ENCODE data around the gene HSCB.
"Not testable (repeated sequence)": the region's sequence is repeated elsewhere in the genome, so short reads cannot be mapped to it uniquely, and the experiment has no call there.

Gene HSCB

GRCh38 chr22:28759861-28760560 is 18.2 kb downstream of the HSCB start:
- H3K79me2 ChIP-seq (ENCODE audit: insufficient read depth, low read depth) = no peaks in the 10 kb centered on the region
- no peaks in the 10 kb centered on the region for H4K20me1 ChIP-seq (ENCODE audit: insufficient read depth)
- peak overlapping the region; percentile 47 for H3K27ac ChIP-seq
- TF ChIP-seq CTCF (conservative IDR thresholded peaks at IDR 0.05; ENCODE audit: low read depth, low read length) = no peak
- no peaks in the 10 kb centered on the region for H3K27me3 ChIP-seq (ENCODE audit: insufficient read depth, low read depth)
- H2AFZ ChIP-seq (ENCODE audit: low read depth) = peak overlapping the region; percentile 62
- peak overlapping the region; percentile 25; the same call in 1 of the 2 replicates for H3K9ac ChIP-seq
- H3K4me3 ChIP-seq (IDR thresholded peaks at IDR 0.05; ENCODE audit: insufficient read depth, low read depth, low read length) = no peak overlapping the region
- H3K4me1 ChIP-seq (ENCODE audit: low read depth, poor library complexity, severe bottlenecking) = peaks cover 21% of the 10 kb centered on the region
- no peaks in the 10 kb centered on the region for H3K36me3 ChIP-seq (ENCODE audit: insufficient read depth)
- H3K4me2 ChIP-seq = peak overlapping the region; percentile 52

- H4K20me1 ChIP-seq (ENCODE audit: insufficient read depth) = no peaks in the 10 kb centered on the region
- no peaks in the 10 kb centered on the region for H3K79me2 ChIP-seq (ENCODE audit: insufficient read depth, low read depth)
- H3K4me2 ChIP-seq = no peak overlapping the region
- peaks cover 21% of the 10 kb centered on the region for H3K4me1 ChIP-seq (ENCODE audit: low read depth, poor library complexity, severe bottlenecking)
- H3K9ac ChIP-seq = no peak overlapping the region
- H3K27me3 ChIP-seq (ENCODE audit: insufficient read depth, low read depth) = no peaks in the 10 kb centered on the region
- no peak overlapping the region for H3K27ac ChIP-seq
- no peak for TF ChIP-seq CTCF (conservative IDR thresholded peaks at IDR 0.05; ENCODE audit: low read depth, low read length)
- H3K36me3 ChIP-seq (ENCODE audit: insufficient read depth) = no peaks in the 10 kb centered on the region
- no peak overlapping the region for H2AFZ ChIP-seq (ENCODE audit: low read depth)
- H3K4me3 ChIP-seq (IDR thresholded peaks at IDR 0.05; ENCODE audit: insufficient read depth, low read depth, low read length) = no peak overlapping the region
Measured at GRCh38 chr22:28761449-28761755, 19.6 kb downstream of the HSCB start.

- not testable (repeated sequence) for H3K79me2 ChIP-seq (ENCODE audit: insufficient read depth, low read depth); H3K27ac ChIP-seq; H4K20me1 ChIP-seq (ENCODE audit: insufficient read depth); H3K36me3 ChIP-seq (ENCODE audit: insufficient read depth); H3K4me3 ChIP-seq (IDR thresholded peaks at IDR 0.05; ENCODE audit: insufficient read depth, low read depth, low read length); H3K9ac ChIP-seq; H3K27me3 ChIP-seq (ENCODE audit: insufficient read depth, low read depth); H3K4me2 ChIP-seq; H2AFZ ChIP-seq (ENCODE audit: low read depth)
- H3K4me1 ChIP-seq (ENCODE audit: low read depth, poor library complexity, severe bottlenecking) = peaks cover 21% of the 10 kb centered on the region
Measured at GRCh38 chr22:28762000-28762399, 20.2 kb downstream of the HSCB start.

- Histone ChIP-seq H3K4me1 (ENCODE audit: low read depth, poor library complexity, severe bottlenecking) (peaks cover 6% of the 10 kb centered on the region), H3K36me3 (ENCODE audit: insufficient read depth) (no peaks in the 10 kb centered on the region), H3K27me3 (ENCODE audit: insufficient read depth, low read depth) (no peaks in the 10 kb centered on the region), H2AFZ (ENCODE audit: low read depth) (no peak overlapping the region), H3K27ac (no peak overlapping the region), H4K20me1 (ENCODE audit: insufficient read depth) (no peaks in the 10 kb centered on the region), H3K4me2 (no peak overlapping the region), H3K79me2 (ENCODE audit: insufficient read depth, low read depth) (no peaks in the 10 kb centered on the region), H3K4me3 (IDR thresholded peaks at IDR 0.05; ENCODE audit: insufficient read depth, low read depth, low read length) (no peak overlapping the region), H3K9ac (no peak overlapping the region)
- TF ChIP-seq CTCF (conservative IDR thresholded peaks at IDR 0.05; ENCODE audit: low read depth, low read length) = no peak
Measured at GRCh38 chr22:28766628-28767027, 24.8 kb downstream of the HSCB start.

GRCh38 chr22:28768701-28769393 is 27.0 kb downstream of the HSCB start:
- Histone ChIP-seq H3K79me2 (ENCODE audit: insufficient read depth, low read depth) (no peaks in the 10 kb centered on the region), H3K4me2 (no peak overlapping the region), H3K36me3 (ENCODE audit: insufficient read depth) (no peaks in the 10 kb centered on the region), H3K4me3 (IDR thresholded peaks at IDR 0.05; ENCODE audit: insufficient read depth, low read depth, low read length) (no peak overlapping the region), H3K4me1 (ENCODE audit: low read depth, poor library complexity, severe bottlenecking) (peaks cover 12% of the 10 kb centered on the region), H3K9ac (no peak overlapping the region), H3K27me3 (ENCODE audit: insufficient read depth, low read depth) (no peaks in the 10 kb centered on the region), H4K20me1 (ENCODE audit: insufficient read depth) (no peaks in the 10 kb centered on the region), H3K27ac (no peak overlapping the region), H2AFZ (ENCODE audit: low read depth) (no peak overlapping the region)
- no peak for TF ChIP-seq CTCF (conservative IDR thresholded peaks at IDR 0.05; ENCODE audit: low read depth, low read length)
